ENCODE data around the gene SYT1. TPM values are rescaled to one million over a fixed set of nuclear protein-coding genes. Genes with fewer than 3 reads are reported as not detected.

Gene SYT1
- total and polyA plus RNA-seq, 2 donors (not counting 3 experiments of a cell fraction or from before 2014, with no cell fraction given) = 3.2 to 15.3 TPM

- H3K27me3 ChIP-seq (ENCODE audit: control insufficient read depth in 2 of 2, insufficient read depth in 2 of 2, low read length in 2 of 2) = no peaks in the 10 kb centered on the region
- BruUV-seq (replicated peaks) = no TSS peak
- no peaks in the 10 kb centered on the region for H3K4me1 ChIP-seq (ENCODE audit: control insufficient read depth, extremely low read depth, insufficient read depth, low read length)
- FAIRE-seq = no peak
- no peak overlapping the region for H3K9ac ChIP-seq (replicated peaks; ENCODE audit: extremely low read depth, insufficient read depth, low read length)
- H3K79me2 ChIP-seq (ENCODE audit: control insufficient read depth, insufficient read depth, low read length) = no peaks in the 10 kb centered on the region
- no peak overlapping the region for H3K27ac ChIP-seq (ENCODE audit: insufficient read depth, low read depth, low read length)
- dilution Hi-C loops (cut with MboI; ENCODE audit: extremely low pct_ligation_motif_present, low sequenced_read_pairs) (no loop called here), intact Hi-C loops (cut with micrococcal nuclease) (no loop called here)
- H3K9me1 ChIP-seq (replicated peaks; ENCODE audit: control insufficient read depth, extremely low read depth, insufficient read depth, low read length) = no peaks in the 10 kb centered on the region
- no peaks in the 10 kb centered on the region for H4K20me1 ChIP-seq (replicated peaks; ENCODE audit: control insufficient read depth, extremely low read depth, insufficient read depth, low read length)
- H3K36me3 ChIP-seq (ENCODE audit: control insufficient read depth in 2 of 2, extremely low read depth in 1 of 2, insufficient read depth in 2 of 2, low read length in 2 of 2) = no peaks in the 10 kb centered on the region
- ChIA-PET POLR2A (no interaction called here), CTCF (interaction anchor here (0.6 kb wide), 1 partner anchor 494 kb away, joined by 3 read pairs; no protein-coding TSS in a partner anchor)
- TF ChIP-seq FOS (IDR thresholded peaks at IDR 0.05; ENCODE audit: borderline replicate concordance, insufficient read depth, low read length) = no peak
- TF ChIP-seq POLR2AphosphoS5 (IDR thresholded peaks at IDR 0.05; ENCODE audit: insufficient read depth, low read depth, low read length) = no peak
- TF ChIP-seq MYC (IDR thresholded peaks at IDR 0.05; ENCODE audit: low read depth, low read length) = no peak
- no peak for TF ChIP-seq JUN (IDR thresholded peaks at IDR 0.05; ENCODE audit: borderline replicate concordance, insufficient read depth, insufficient read length, low read depth)
- TF ChIP-seq, protein P1, sequence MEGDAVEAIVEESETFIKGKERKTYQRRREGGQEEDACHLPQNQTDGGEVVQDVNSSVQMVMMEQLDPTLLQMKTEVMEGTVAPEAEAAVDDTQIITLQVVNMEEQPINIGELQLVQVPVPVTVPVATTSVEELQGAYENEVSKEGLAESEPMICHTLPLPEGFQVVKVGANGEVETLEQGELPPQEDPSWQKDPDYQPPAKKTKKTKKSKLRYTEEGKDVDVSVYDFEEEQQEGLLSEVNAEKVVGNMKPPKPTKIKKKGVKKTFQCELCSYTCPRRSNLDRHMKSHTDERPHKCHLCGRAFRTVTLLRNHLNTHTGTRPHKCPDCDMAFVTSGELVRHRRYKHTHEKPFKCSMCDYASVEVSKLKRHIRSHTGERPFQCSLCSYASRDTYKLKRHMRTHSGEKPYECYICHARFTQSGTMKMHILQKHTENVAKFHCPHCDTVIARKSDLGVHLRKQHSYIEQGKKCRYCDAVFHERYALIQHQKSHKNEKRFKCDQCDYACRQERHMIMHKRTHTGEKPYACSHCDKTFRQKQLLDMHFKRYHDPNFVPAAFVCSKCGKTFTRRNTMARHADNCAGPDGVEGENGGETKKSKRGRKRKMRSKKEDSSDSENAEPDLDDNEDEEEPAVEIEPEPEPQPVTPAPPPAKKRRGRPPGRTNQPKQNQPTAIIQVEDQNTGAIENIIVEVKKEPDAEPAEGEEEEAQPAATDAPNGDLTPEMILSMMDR (IDR thresholded peaks at IDR 0.05; ENCODE audit: extremely low read depth in 1 of 2, insufficient read depth in 1 of 2, low read depth in 1 of 2, low read length in 2 of 2) = no peak
- no peak for TF ChIP-seq EZH2 (IDR thresholded peaks at IDR 0.05; ENCODE audit: borderline replicate concordance, low read depth, low read length, severe bottlenecking)
- no peak for TF ChIP-seq POLR2A (IDR thresholded peaks at IDR 0.05; ENCODE audit: low read depth, low read length)
- TF ChIP-seq GATA2 (IDR thresholded peaks at IDR 0.05; ENCODE audit: insufficient read depth, insufficient read length, low read depth, low read length) = no peak
- TF ChIP-seq, protein P2, sequence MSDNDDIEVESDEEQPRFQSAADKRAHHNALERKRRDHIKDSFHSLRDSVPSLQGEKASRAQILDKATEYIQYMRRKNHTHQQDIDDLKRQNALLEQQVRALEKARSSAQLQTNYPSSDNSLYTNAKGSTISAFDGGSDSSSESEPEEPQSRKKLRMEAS (IDR thresholded peaks at IDR 0.05; ENCODE audit: insufficient read depth, insufficient read length) = no peak
- no peak overlapping the region for H3K4me2 ChIP-seq (ENCODE audit: insufficient read depth, low read length)
- H2AFZ ChIP-seq (ENCODE audit: low read depth, low read length) = no peak overlapping the region
- no peak overlapping the region for H3K4me3 ChIP-seq (replicated peaks in 1 of 3; ENCODE audit: insufficient read depth in 1 of 3, low read depth in 1 of 3, low read length in 3 of 3)
- H3K9me3 ChIP-seq (replicated peaks; ENCODE audit: control insufficient read depth, insufficient read depth, low read length) = no peaks in the 10 kb centered on the region
- DNase-seq (ENCODE audit: low read depth, low spot score) = no peak
Measured at GRCh38 chr12:78964521-78964920, 99.9 kb downstream of the SYT1 start.

Data from endothelial cell of umbilical vein (primary cell).